ENCODE results near the gene RASGRF1.

RASGRF1 gene

DNA sequence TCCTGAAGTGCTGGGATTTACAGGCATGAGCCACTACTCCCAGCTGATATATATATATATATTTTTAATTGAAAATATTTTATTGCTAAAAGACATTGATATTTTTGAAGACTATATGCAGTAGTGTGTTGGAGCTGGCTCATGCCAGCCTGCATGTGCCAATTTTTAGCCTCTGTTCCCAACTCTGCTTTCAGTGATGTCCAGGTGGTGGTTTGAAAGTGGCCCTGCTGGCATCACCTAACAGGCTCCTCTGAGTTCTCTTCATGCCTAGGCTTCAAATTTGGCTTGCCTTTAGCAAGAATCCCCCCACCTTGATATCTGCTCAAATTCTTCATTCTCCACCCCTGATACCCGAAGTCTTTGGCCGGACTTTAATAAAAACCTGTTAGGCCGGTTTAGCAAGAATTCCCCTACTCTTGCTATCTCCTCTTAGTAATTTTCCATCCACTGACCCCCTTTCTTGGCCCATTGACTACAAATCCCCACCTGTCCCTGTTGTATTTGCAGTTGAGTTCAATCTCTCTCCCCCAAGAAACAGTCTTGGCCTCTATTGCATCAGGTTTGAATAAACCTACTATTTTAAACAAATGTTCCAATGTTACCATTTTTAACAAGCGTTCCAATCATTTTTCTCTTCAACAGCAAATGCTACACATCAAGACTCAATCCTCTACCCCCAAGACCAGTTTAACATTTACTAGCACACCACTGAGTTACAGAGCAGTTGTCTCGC, 121.9 kb downstream of the RASGRF1 start:
- no peak for DNase-seq (ENCODE audit: low read depth in 1 of 2, low spot score in 1 of 2)
- Histone ChIP-seq H3K27ac (replicated peaks) (no peak overlapping the region), H3K4me3 (replicated peaks; ENCODE audit: insufficient read depth, low read length) (no peak overlapping the region), H3K27me3 (ENCODE audit: insufficient read depth, poor library complexity, severe bottlenecking) (no peaks in the 10 kb centered on the region)
- no peak for TF ChIP-seq GABPA (IDR thresholded peaks at IDR 0.05; ENCODE audit: low read depth)
- no peak for TF ChIP-seq POLR2AphosphoS5 (IDR thresholded peaks at IDR 0.05; ENCODE audit: low read depth)
- no peak for TF ChIP-seq SPI1 (IDR thresholded peaks at IDR 0.05; ENCODE audit: borderline replicate concordance, low read depth)
- TF ChIP-seq REST (IDR thresholded peaks at IDR 0.05; ENCODE audit: insufficient replicate concordance, low read depth): no peak
- TF ChIP-seq CTCF (IDR thresholded peaks at IDR 0.05; ENCODE audit: insufficient read depth, low read length): no peak

GRCh38 chr15:78968114-78968513, 122.5 kb downstream of the RASGRF1 start:
- Histone ChIP-seq H3K27ac (replicated peaks) (no peak overlapping the region), H3K27me3 (ENCODE audit: insufficient read depth, poor library complexity, severe bottlenecking) (no peaks in the 10 kb centered on the region), H3K4me3 (replicated peaks; ENCODE audit: insufficient read depth, low read length) (no peak overlapping the region)
- no peak for DNase-seq (ENCODE audit: low read depth in 1 of 2, low spot score in 1 of 2)
- no peak for TF ChIP-seq REST (IDR thresholded peaks at IDR 0.05; ENCODE audit: insufficient replicate concordance, low read depth)

DNA sequence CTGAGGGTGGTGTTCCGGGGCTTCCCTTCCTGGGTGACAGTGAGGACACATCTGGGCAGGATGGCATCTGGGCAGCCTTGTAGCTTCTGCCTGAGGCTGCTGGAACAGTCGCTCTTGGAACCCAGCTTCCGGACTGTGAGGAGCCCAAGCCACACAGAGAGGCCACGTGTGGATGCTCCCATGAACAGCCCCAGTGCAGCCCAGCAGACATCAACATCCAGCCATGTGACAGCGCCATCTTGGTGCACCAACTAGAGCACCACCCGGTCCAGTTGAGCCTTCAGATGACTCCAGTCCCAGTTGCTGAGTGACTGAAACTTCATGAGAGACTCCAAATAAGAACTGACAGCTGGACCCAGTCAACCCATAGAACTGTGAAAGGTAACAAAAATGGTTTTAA, 130.3 kb downstream of the RASGRF1 start:
- TF ChIP-seq SPI1 (IDR thresholded peaks at IDR 0.05; ENCODE audit: borderline replicate concordance, low read depth): no peak
- DNase-seq (ENCODE audit: low read depth in 1 of 2, low spot score in 1 of 2): no peak
- Histone ChIP-seq H3K4me3 (replicated peaks; ENCODE audit: insufficient read depth, low read length) (no peak overlapping the region), H3K27me3 (ENCODE audit: insufficient read depth, poor library complexity, severe bottlenecking) (no peaks in the 10 kb centered on the region), H3K27ac (replicated peaks) (no peak overlapping the region)

- DNase-seq (ENCODE audit: low read depth in 1 of 2, low spot score in 1 of 2): no peak
- H3K27me3 ChIP-seq (ENCODE audit: insufficient read depth, poor library complexity, severe bottlenecking): no peaks in the 10 kb centered on the region
- no peak overlapping the region for H3K27ac ChIP-seq (replicated peaks)
- TF ChIP-seq GABPA (IDR thresholded peaks at IDR 0.05; ENCODE audit: low read depth) (no peak), POLR2AphosphoS5 (IDR thresholded peaks at IDR 0.05; ENCODE audit: low read depth) (no peak), SPI1 (IDR thresholded peaks at IDR 0.05; ENCODE audit: borderline replicate concordance, low read depth) (no peak), REST (IDR thresholded peaks at IDR 0.05; ENCODE audit: insufficient replicate concordance, low read depth) (no peak), CTCF (IDR thresholded peaks at IDR 0.05; ENCODE audit: insufficient read depth, low read length) (no peak)
- no peak overlapping the region for H3K4me3 ChIP-seq (replicated peaks; ENCODE audit: insufficient read depth, low read length)
These were observed 131.2 kb downstream of the RASGRF1 start for GRCh38 chr15:78959360-78959759.
